HCT116 (cell line): Measurements from ENCODE around the gene ARPC4. TPM values are rescaled to one million over a fixed set of nuclear protein-coding genes. Genes with fewer than 3 reads are reported as not detected.

Experiments used
- ATAC-seq: fragments of 200-7000 bp; cut with Tn5 transposase; 2 replicates; pipeline ENCODE4 v1.9.1; 2020; ENCODE audit warnings: mild to moderate bottlenecking, moderate library complexity
- BruUV-seq: library from RNA; stranded (reverse); fragments of 400-500 nt; replicated peaks from 2 replicates; lab custom pipeline; 2021; lab: Mats Ljungman, UMichigan
- CTCF ChIA-PET: fragments of 300-600 bp; sonication (Branson Sonifier 250); formaldehyde crosslinking; loops from one replicate; lab custom pipeline; 2021; ENCODE audit warnings: antibody characterized with exemption; lab: Charles Lee
- POLR2A ChIA-PET: fragments of 300-600, 350-600 bp; sonication (Branson Sonifier 250); formaldehyde crosslinking; loops from one replicate; lab custom pipeline; 2021; ENCODE audit warnings: antibody characterized with exemption; lab: Charles Lee
- RAD21 ChIA-PET, 2 experiments: fragments of 300-600 bp; sonication (Branson Sonifier 250); formaldehyde crosslinking; loops; one replicate each; lab custom pipeline; 2023; ENCODE audit warnings: low total read pairs in 2 of 2; ENCODE audit not compliant: uncharacterized antibody in 2 of 2, unreplicated experiment in 2 of 2, low non-redundant PET in 1 of 2; lab: Charles Lee
- DNase-seq: peaks from one replicate; pipeline ENCODE4 v3.0.0-alpha.2; 2010; ENCODE audit warnings: low read depth, low spot score
- H2AFZ ChIP-seq: fragments of 200-600 bp; shearing (Covaris generic), sonication (generic); 2 replicates; pipeline ENCODE4 v1.6.1; 2017; ENCODE audit warnings: low read depth, mixed run types, mixed read lengths, antibody characterized with exemption, low read length; ENCODE audit not compliant: poor library complexity, severe bottlenecking
- H3K27ac ChIP-seq: 2 replicates; pipeline ENCODE4 v1.5.1; 2012; ENCODE audit warnings: low read depth, low read length
- H3K27me3 ChIP-seq: fragments of 200-600 bp; sonication (generic); 2 replicates; pipeline ENCODE4 v1.6.1; 2016; ENCODE audit warnings: mixed run types, low read length, mixed read lengths; ENCODE audit not compliant: insufficient read depth
- H3K36me3 ChIP-seq, 2 experiments: fragments of 200-500 bp in 1 of 2; fragments of 200-600 bp in 1 of 2; sonication (Bioruptor generic) in 1 of 2; sonication (generic) in 1 of 2; 2 replicates each; pipeline versions ENCODE4 v1.5.1 to v1.6.1; 2014 to 2016; ENCODE audit warnings: low read length in 2 of 2, inconsistent platforms in 1 of 2, mixed read lengths in 1 of 2, mixed run types in 1 of 2; ENCODE audit not compliant: insufficient read depth in 2 of 2, control insufficient read depth in 1 of 2
- H3K4me1 ChIP-seq, 2 experiments: fragments of 200-600 bp in 1 of 2; sonication (generic) in 1 of 2; 2 replicates each; pipeline versions ENCODE4 v1.5.1 to v1.6.1; 2012 to 2017; ENCODE audit warnings: low read length in 2 of 2, inconsistent platforms in 1 of 2, mild to moderate bottlenecking in 1 of 2, mixed read lengths in 1 of 2, mixed run types in 1 of 2, moderate library complexity in 1 of 2; ENCODE audit not compliant: insufficient read depth in 2 of 2, control insufficient read depth in 1 of 2
- H3K4me2 ChIP-seq: fragments of 200-600 bp; sonication (generic); 2 replicates; pipeline ENCODE4 v1.6.1; 2017; ENCODE audit warnings: mixed run types, low read length, mixed read lengths
- H3K4me3 ChIP-seq, 2 experiments: fragments of 200-600 bp in 1 of 2; sonication (generic) in 1 of 2; replicated peaks in 1 of 2; 2 replicates each; pipeline ENCODE4 v1.5.1; 2011 to 2016; ENCODE audit warnings: low read length in 2 of 2, control low read depth in 1 of 2, low read depth in 1 of 2, mild to moderate bottlenecking in 1 of 2, mixed read lengths in 1 of 2, mixed run types in 1 of 2
- H3K79me2 ChIP-seq: fragments of 200-600 bp; sonication (generic); 2 replicates; pipeline ENCODE4 v1.6.1; 2017; ENCODE audit warnings: mild to moderate bottlenecking, mixed run types, low read length, moderate library complexity, mixed read lengths; ENCODE audit not compliant: insufficient read depth
- H3K9ac ChIP-seq: fragments of 200-600 bp; sonication (generic); 2 replicates; pipeline ENCODE4 v1.6.1; 2016; ENCODE audit warnings: low read length, mixed read lengths
- H3K9me2 ChIP-seq: fragments of 200-600 bp; sonication (generic), shearing (Covaris generic); 2 replicates; pipeline ENCODE4 v1.6.1; 2017; ENCODE audit warnings: mixed run types, mild to moderate bottlenecking, moderate library complexity; ENCODE audit not compliant: insufficient read depth
- H3K9me3 ChIP-seq, 2 experiments: fragments of 200-500 bp in 1 of 2; fragments of 200-600 bp in 1 of 2; sonication (Bioruptor generic) in 1 of 2; sonication (generic) in 1 of 2; 2 replicates each; pipeline ENCODE4 v1.6.1; 2014 to 2017; ENCODE audit warnings: low read length in 2 of 2, mixed read lengths in 2 of 2, inconsistent platforms in 1 of 2, low read depth in 1 of 2, mild to moderate bottlenecking in 1 of 2, mixed run types in 1 of 2, moderate library complexity in 1 of 2; ENCODE audit not compliant: control insufficient read depth in 1 of 2, insufficient read depth in 1 of 2
- H4K20me1 ChIP-seq: fragments of 200-600 bp; sonication (generic), shearing (Covaris generic); 2 replicates; pipeline ENCODE4 v1.6.1; 2017; ENCODE audit warnings: mixed run types, mild to moderate bottlenecking, moderate library complexity; ENCODE audit not compliant: insufficient read depth
- CEBPB ChIP-seq: IDR thresholded peaks from 2 replicates; pipeline ENCODE4 v1.6.1; 2012; ENCODE audit warnings: low read depth
- CTCF ChIP-seq, 3 experiments: fragments of 200-600 bp in 1 of 3; sonication (generic) in 1 of 3; IDR thresholded peaks in 2 of 3; conservative IDR thresholded peaks in 1 of 3; 2 replicates each; pipeline ENCODE4 v1.5.1; 2012 to 2017; ENCODE audit warnings: low read depth in 2 of 3, low read length in 2 of 3, antibody characterized with exemption in 1 of 3, borderline replicate concordance in 1 of 3, control low read depth in 1 of 3, mild to moderate bottlenecking in 1 of 3, mixed read lengths in 1 of 3, mixed run types in 1 of 3, moderate library complexity in 1 of 3; ENCODE audit not compliant: insufficient read depth in 1 of 3
- ELF1 ChIP-seq: IDR thresholded peaks from 2 replicates; pipeline ENCODE4 v1.6.1; 2012; ENCODE audit warnings: low read depth, borderline replicate concordance
- EZH2phosphoT487 ChIP-seq: fragments of 200-600 bp; IDR thresholded peaks from 2 replicates; pipeline ENCODE4 v1.6.1; 2018; ENCODE audit warnings: antibody characterized with exemption, borderline replicate concordance
- FOSL1 ChIP-seq: IDR thresholded peaks from 2 replicates; pipeline ENCODE4 v1.6.1; 2012; ENCODE audit warnings: low read depth
- POLR2A ChIP-seq: IDR thresholded peaks from 2 replicates; pipeline ENCODE4 v1.7.0; 2011; ENCODE audit warnings: borderline replicate concordance; ENCODE audit not compliant: insufficient read depth, insufficient read length; ENCODE audit errors: extremely low read depth
- RAD21 ChIP-seq: IDR thresholded peaks from 2 replicates; pipeline ENCODE4 v1.6.1; 2012; ENCODE audit warnings: low read depth, mild to moderate bottlenecking
- TCF7L2 ChIP-seq: IDR thresholded peaks from 2 replicates; pipeline ENCODE4 v1.7.0; 2011; ENCODE audit warnings: borderline replicate concordance, inconsistent platforms; ENCODE audit not compliant: insufficient read depth, insufficient read length; ENCODE audit errors: extremely low read depth
- ZNF274 ChIP-seq: fragments of 200-500 bp; sonication (Bioruptor generic); IDR thresholded peaks from 2 replicates; pipeline ENCODE4 v1.6.1; 2014; ENCODE audit warnings: mild to moderate bottlenecking, low read depth, low read length, inconsistent platforms
- intact Hi-C: fragments of 100-400 bp; cut with micrococcal nuclease; formaldehyde crosslinking; loops from 2 replicates; pipeline ENCODE4 v1.10.0; 2022
- total RNA-seq: library from RNA; stranded (reverse); gene quantifications from one replicate; pipeline ENCODE4 v1.2.1, GENCODE V29; 2021; ENCODE audit not compliant: unreplicated experiment
- TF ChIP-seq, protein P1 (sequence below): IDR thresholded peaks from 2 replicates; pipeline ENCODE4 v1.6.1; 2012

The ARPC4 gene
- total RNA-seq, 1 experiment from 2014 or later = 110 TPM

DNA sequence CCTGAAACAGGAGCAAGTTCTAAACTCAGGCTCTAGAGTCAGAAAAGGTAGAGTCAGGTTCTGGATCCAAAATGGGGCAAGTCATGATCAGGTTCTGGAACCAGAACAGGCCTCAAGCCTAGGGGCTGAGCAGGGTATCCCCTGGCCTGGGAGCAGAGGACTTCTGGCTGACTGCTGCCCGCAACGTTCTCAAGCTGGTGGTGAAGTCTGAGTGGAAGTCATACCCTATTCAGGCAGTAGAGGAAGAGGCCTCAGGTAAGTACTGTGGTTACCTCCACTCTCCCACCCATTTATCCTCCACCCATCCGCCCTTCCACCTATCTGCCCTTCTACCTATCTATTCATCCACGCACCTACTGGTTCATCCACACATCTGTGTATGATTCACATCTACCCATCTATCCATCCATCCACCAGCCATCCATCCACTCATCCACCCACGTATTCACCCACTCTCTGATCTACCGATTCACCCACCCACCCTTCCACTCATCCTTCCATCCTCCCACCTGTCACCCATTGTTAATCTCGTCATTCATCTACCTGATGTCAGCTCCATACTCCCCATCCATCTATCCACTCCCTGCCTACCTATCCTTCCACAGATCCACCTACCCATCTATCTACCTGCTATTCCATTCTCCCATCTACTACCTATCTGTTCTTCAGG is 25.9 kb downstream of the ARPC4 start:
- Histone ChIP-seq H3K27me3 (no peaks in the 10 kb centered on the region), H3K4me1 (no peaks in the 10 kb centered on the region), H3K4me2 (no peak overlapping the region), H2AFZ (no peak overlapping the region), H3K4me3 (no peak overlapping the region), H3K9me3 (no peaks in the 10 kb centered on the region), H3K36me3 (peaks cover 0 to under 1% of the 10 kb centered on the region in 2 experiments; a peak in 2 of 4 replicates), H4K20me1 (no peaks in the 10 kb centered on the region), H3K79me2 (no peaks in the 10 kb centered on the region), H3K27ac (no peak overlapping the region), H3K9me2 (no peaks in the 10 kb centered on the region), H3K9ac (no peak overlapping the region)
- intact Hi-C loops = no loop called here
- BruUV-seq = no TSS peak
- POLR2A ChIA-PET = no interaction called here
- RAD21 ChIA-PET = no interaction called here
- no peak for TF ChIP-seq CEBPB
- no peak for TF ChIP-seq POLR2A
- TF ChIP-seq ZNF274 = no peak
- no peak for TF ChIP-seq ELF1
- TF ChIP-seq CTCF (IDR thresholded peaks at IDR 0.05 in 2 of 3, conservative IDR thresholded peaks at IDR 0.05 in 1 of 3; ENCODE audit: borderline replicate concordance in 1 of 3, insufficient read depth in 1 of 3, low read depth in 2 of 3, low read length in 2 of 3) = no peak
- no peak for TF ChIP-seq EZH2phosphoT487
- TF ChIP-seq TCF7L2 = no peak
- TF ChIP-seq RAD21 = no peak
- TF ChIP-seq FOSL1 = no peak
- TF ChIP-seq, protein P1, sequence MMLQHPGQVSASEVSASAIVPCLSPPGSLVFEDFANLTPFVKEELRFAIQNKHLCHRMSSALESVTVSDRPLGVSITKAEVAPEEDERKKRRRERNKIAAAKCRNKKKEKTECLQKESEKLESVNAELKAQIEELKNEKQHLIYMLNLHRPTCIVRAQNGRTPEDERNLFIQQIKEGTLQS = no peak
- DNase-seq (no peak), ATAC-seq (no peak)
- CTCF ChIA-PET = interaction anchor here (1.9 kb wide), 1 partner anchor 10 kb away, joined by 4 read pairs; no protein-coding TSS in a partner anchor
